Lower leg skin (tissue), 3 donors: ENCODE measurements around the gene TXNL4B.

Experiments
- CTCF ChIP-seq, 3 donors: fragments of 450-650 bp; IDR thresholded peaks; one replicate each; pipeline ENCODE4 v1.5.1; 2016; ENCODE audit warnings: antibody characterized with exemption in 3 of 3, mild to moderate bottlenecking in 3 of 3, moderate library complexity in 2 of 3
- POLR2A ChIP-seq, 2 donors: fragments of 450-650 bp; IDR thresholded peaks; one replicate each; pipeline ENCODE4 v1.6.1; 2016 to 2017; ENCODE audit warnings: antibody characterized with exemption in 2 of 2, mild to moderate bottlenecking in 1 of 2, moderate library complexity in 1 of 2

GRCh38 chr16:72098936-72099335 is 5.5 kb upstream of the TXNL4B start:
- TF ChIP-seq CTCF (IDR thresholded peaks at IDR 0.05): no peak
- TF ChIP-seq POLR2A (IDR thresholded peaks at IDR 0.05): no peak
